Sigmoid colon (tissue), 7 donors: ENCODE data around the gene USP37. TPM values are rescaled to one million over a fixed set of nuclear protein-coding genes. Genes with fewer than 3 reads are reported as not detected.

Experiments used
- DNase-seq: peaks from one replicate; pipeline ENCODE4 v3.0.0-alpha.2; 2019
- H3K27ac ChIP-seq, 4 donors: fragments of 200-600 bp; sonication (generic); one replicate each; pipeline ENCODE4 v1.5.1; 2016 to 2019; ENCODE audit warnings: mild to moderate bottlenecking in 1 of 4
- H3K27me3 ChIP-seq, 3 donors: fragments of 200-600 bp; sonication (generic); one replicate each; pipeline ENCODE4 v1.5.1; 2019; ENCODE audit warnings: mild to moderate bottlenecking in 1 of 3
- H3K36me3 ChIP-seq, 4 donors: fragments of 200-600 bp; sonication (generic); one replicate each; pipeline ENCODE4 v1.5.1; 2016 to 2019
- H3K4me1 ChIP-seq, 4 donors: fragments of 200-600 bp; sonication (generic); one replicate each; pipeline ENCODE4 v1.5.1; 2017 to 2019
- H3K4me3 ChIP-seq, 4 donors: fragments of 200-600 bp; sonication (generic); one replicate each; pipeline ENCODE4 v1.5.1; 2017 to 2019; ENCODE audit warnings: mild to moderate bottlenecking in 2 of 4, moderate library complexity in 1 of 4
- H3K9me3 ChIP-seq, 4 donors: fragments of 200-600 bp in 3 of 4; sonication (generic) in 3 of 4; one replicate each; pipeline versions ENCODE4 v1.5.1 to v1.6.1; 2013 to 2019
- CTCF ChIP-seq, 4 experiments: fragments of 450-650 bp in 3 of 4; fragments of 200-600 bp in 1 of 4; IDR thresholded peaks; one replicate each; pipeline ENCODE4 v1.5.1; 2016 to 2019; ENCODE audit warnings: antibody characterized with exemption in 4 of 4, mild to moderate bottlenecking in 3 of 4, moderate library complexity in 2 of 4
- EP300 ChIP-seq, 4 donors: sonication (generic); formaldehyde crosslinking; IDR thresholded peaks; one replicate each; pipeline ENCODE4 v1.6.1; 2017; ENCODE audit warnings: antibody characterized with exemption in 4 of 4
- POLR2A ChIP-seq, 2 donors: fragments of 450-650 bp; IDR thresholded peaks; one replicate each; pipeline ENCODE4 v1.6.1; 2016; ENCODE audit warnings: antibody characterized with exemption in 2 of 2, mild to moderate bottlenecking in 2 of 2, moderate library complexity in 2 of 2
- POLR2AphosphoS5 ChIP-seq, 4 donors: sonication (generic); formaldehyde crosslinking; IDR thresholded peaks; one replicate each; pipeline ENCODE4 v1.6.1; 2017; ENCODE audit warnings: antibody characterized with exemption in 4 of 4
- WGBS, 2 donors: extraction: QIAGEN DNeasy Blood & Tissue Kit; methylation state at CpG; one replicate each; pipeline ENCODE4 v1.1.7; 2013; 5-methylcytosine and 5-hydroxymethylcytosine counted together
- intact Hi-C: fragments of 100-400 bp; cut with DNase I; formaldehyde crosslinking; loops from one replicate; pipeline ENCODE4 v1.15.1; 2023
- polyA plus RNA-seq, 3 donors: library from polyadenylated mRNA; stranded (reverse); fragments of 200-250 nt; gene quantifications; one replicate each; pipeline ENCODE4 v1.2.3, GENCODE V29; 2013
- total RNA-seq, 4 donors: library from RNA; depleted of rRNA; stranded (reverse); fragments of >200 nt; gene quantifications; one replicate each; pipeline ENCODE4 v1.1.0, GENCODE V29; 2016
- donor health status: healthy with polysubstance abuse.
- donor health status: Bipolar disorder and iron deficiency.
- donor health status: healthy.

Gene USP37
- total and polyA plus RNA-seq, 7 donors, result 1.8 to 11.4 (median 6.6) TPM

GRCh38 chr2:218419630-218420216 is 148.4 kb downstream of the USP37 start:
- no peak for DNase-seq
- 14 to 64% methylated on average over 7 of the region's 7 CpGs for WGBS, 2 donors
- Histone ChIP-seq H3K4me1 (no peaks in the 10 kb centered on the region), H3K9me3 (no peaks in the 10 kb centered on the region), H3K27me3 (no peaks in the 10 kb centered on the region), H3K36me3 (no peaks in the 10 kb centered on the region), H3K27ac (no peak overlapping the region), H3K4me3 (no peak overlapping the region)
- no peak for TF ChIP-seq POLR2AphosphoS5 (IDR thresholded peaks at IDR 0.05)
- TF ChIP-seq CTCF (IDR thresholded peaks at IDR 0.05), result no peak
- TF ChIP-seq EP300 (IDR thresholded peaks at IDR 0.05), result no peak
- no peak for TF ChIP-seq POLR2A (IDR thresholded peaks at IDR 0.05)
- intact Hi-C loops, result no loop called here

GRCh38 chr2:218418717-218419458 is 149.3 kb downstream of the USP37 start, which contains the start of gene VIL1:
Gene VIL1, plus strand, starts transcription at chr2:218419123. Its CDS starts 4,656 bp downstream, at chr2:218423779.
- DNase-seq, result no peak
- intact Hi-C loops, result no loop called here
- no peaks in the 10 kb centered on the region for H3K36me3 ChIP-seq
- no peak within 1 kb of the TSS for H3K27ac ChIP-seq
- TF ChIP-seq POLR2A (IDR thresholded peaks at IDR 0.05) (peak in 1 of 2 donors; percentile 72), CTCF (IDR thresholded peaks at IDR 0.05) (no peak), POLR2AphosphoS5 (IDR thresholded peaks at IDR 0.05) (peak in 1 of 4 donors; percentile 55)
- no peaks in the 10 kb centered on the region for H3K4me1 ChIP-seq
- H3K27me3 ChIP-seq, result no peaks in the 10 kb centered on the region
- no peak within 1 kb of the TSS for H3K4me3 ChIP-seq
- H3K9me3 ChIP-seq, result no peaks in the 10 kb centered on the region
- WGBS, 2 donors, result 23 to 74% methylated on average over 9 of the region's 9 CpGs

GRCh38 chr2:218418321-218418716 is 149.8 kb downstream of the USP37 start:
- no peaks in the 10 kb centered on the region for H3K9me3 ChIP-seq
- no peaks in the 10 kb centered on the region for H3K36me3 ChIP-seq
- intact Hi-C loops, result no loop called here
- no peak overlapping the region for H3K27ac ChIP-seq
- DNase-seq, result no peak
- H3K4me1 ChIP-seq, result no peaks in the 10 kb centered on the region
- TF ChIP-seq POLR2A (IDR thresholded peaks at IDR 0.05) (no peak), POLR2AphosphoS5 (IDR thresholded peaks at IDR 0.05) (no peak), CTCF (IDR thresholded peaks at IDR 0.05) (no peak), EP300 (IDR thresholded peaks at IDR 0.05) (no peak)
- no peaks in the 10 kb centered on the region for H3K27me3 ChIP-seq
- no peak overlapping the region for H3K4me3 ChIP-seq
- WGBS, 2 donors, result 51 to 79% methylated on average over 5 of the region's 5 CpGs

GRCh38 chr2:218407717-218408116 is 160.4 kb downstream of the USP37 start:
- Histone ChIP-seq H3K9me3 (no peaks in the 10 kb centered on the region), H3K4me3 (no peak overlapping the region), H3K27ac (peak overlapping the region; percentile 88 to 92 (median 90)), H3K27me3 (no peaks in the 10 kb centered on the region), H3K36me3 (peaks cover 11 to 25% (median 21%) of the 10 kb centered on the region in 4 donors), H3K4me1 (peaks cover 0 to 32% (median 24%) of the 10 kb centered on the region in 4 donors)
- DNase-seq, result peak; percentile 70
- intact Hi-C loops, result loop anchor here (2.0 to 10.0 kb wide), 7 partner anchors 59 to 980 kb away; partner anchors contain the start of genes BCS1L, CNOT9, DNPEP and USP37
- TF ChIP-seq POLR2A (IDR thresholded peaks at IDR 0.05) (no peak), CTCF (IDR thresholded peaks at IDR 0.05) (no peak), POLR2AphosphoS5 (IDR thresholded peaks at IDR 0.05) (peak in 2 of 4 donors; percentile 3 to 31), EP300 (IDR thresholded peaks at IDR 0.05) (no peak)
- 68 to 81% methylated on average over 8 of the region's 8 CpGs for WGBS, 2 donors
